Measurements from ENCODE around the gene PPFIA4.

GRCh38 chr1:203114202-203114601, 87.9 kb downstream of the PPFIA4 start:
- TF ChIP-seq CTCF (IDR thresholded peaks at IDR 0.05; ENCODE audit: low read depth, low read length) (no peak), EZH2phosphoT487 (IDR thresholded peaks at IDR 0.05; ENCODE audit: low read depth) (no peak)

Measured in OCI-LY3 (cell line).